GM19240 (cell line): Measurements from ENCODE around the gene CHURC1.
"Not testable (repeated sequence)": the region's sequence is repeated elsewhere in the genome, so short reads cannot be mapped to it uniquely, and the experiment has no call there.

Source experiments
- DNase-seq: peaks from one replicate; pipeline ENCODE4 v3.0.0; 2011; ENCODE audit warnings: low spot score; ENCODE audit not compliant: insufficient read length

CHURC1 gene

GRCh38 chr14:64910847-64911495, 3.3 kb upstream of the CHURC1 start:
- DNase-seq, result no peak

- no peak for DNase-seq
These were observed 2.0 kb upstream of the CHURC1 start for GRCh38 chr14:64912261-64912660.

- not testable (repeated sequence) for DNase-seq
These were observed 778 bp upstream of the CHURC1 start for GRCh38 chr14:64913477-64913876.

GRCh38 chr14:64915029-64915424, 772 bp downstream of the CHURC1 start:
- no peak for DNase-seq

- DNase-seq, result no peak
These were observed 1.5 kb downstream of the CHURC1 start for GRCh38 chr14:64915797-64916196.

- no peak for DNase-seq
These were observed 4.0 kb downstream of the CHURC1 start for GRCh38 chr14:64918216-64918615.

GRCh38 chr14:64919215-64919614, 5.0 kb downstream of the CHURC1 start:
- no peak for DNase-seq

GRCh38 chr14:64919618-64920017, 5.4 kb downstream of the CHURC1 start:
- DNase-seq, result no peak

GRCh38 chr14:64920465-64920864, 6.2 kb downstream of the CHURC1 start:
- DNase-seq, result no peak

- no peak for DNase-seq
These were observed 8.8 kb downstream of the CHURC1 start for GRCh38 chr14:64923015-64923414.

GRCh38 chr14:64926398-64926995, 12.2 kb downstream of the CHURC1 start:
- DNase-seq, result no peak

GRCh38 chr14:64927031-64927430, 12.8 kb downstream of the CHURC1 start:
- DNase-seq, result no peak

- DNase-seq, result no peak
These were observed 14.2 kb downstream of the CHURC1 start for GRCh38 chr14:64928239-64929013.

GRCh38 chr14:64929014-64929359, 14.7 kb downstream of the CHURC1 start:
- DNase-seq, result no peak

- no peak for DNase-seq
These were observed 16.0 kb downstream of the CHURC1 start for GRCh38 chr14:64930085-64930843.

- no peak for DNase-seq
These were observed 16.9 kb downstream of the CHURC1 start for GRCh38 chr14:64931123-64931522.

- no peak for DNase-seq
These were observed 18.0 kb downstream of the CHURC1 start for GRCh38 chr14:64932231-64932630.

GRCh38 chr14:64934338-64934929, 20.2 kb downstream of the CHURC1 start:
- DNase-seq, result no peak

- DNase-seq, result no peak
These were observed 21.3 kb downstream of the CHURC1 start for GRCh38 chr14:64935508-64935907.

GRCh38 chr14:64937171-64937820, 23.0 kb downstream of the CHURC1 start:
- DNase-seq, result no peak

- DNase-seq, result no peak
These were observed 23.6 kb downstream of the CHURC1 start for GRCh38 chr14:64937821-64938193.
